Measurements from ENCODE around the gene RPS4Y2.

- TF ChIP-seq SPI1 (IDR thresholded peaks at IDR 0.05; ENCODE audit: low read depth, low read length) (no peak), POLR2A (IDR thresholded peaks at IDR 0.05; ENCODE audit: low read depth, low read length) (no peak), TAF1 (IDR thresholded peaks at IDR 0.05; ENCODE audit: low read depth, low read length) (no peak), POLR2AphosphoS5 (IDR thresholded peaks at IDR 0.05; ENCODE audit: low read depth, low read length) (no peak)
These were observed 10.8 kb upstream of the RPS4Y2 start for GRCh38 chrY:20745060-20745459.
